ENCODE data around the gene CCDC63. TPM values are rescaled to one million over a fixed set of nuclear protein-coding genes. Genes with fewer than 3 reads are reported as not detected.

The CCDC63 gene
- not detected for polyA plus RNA-seq

DNA sequence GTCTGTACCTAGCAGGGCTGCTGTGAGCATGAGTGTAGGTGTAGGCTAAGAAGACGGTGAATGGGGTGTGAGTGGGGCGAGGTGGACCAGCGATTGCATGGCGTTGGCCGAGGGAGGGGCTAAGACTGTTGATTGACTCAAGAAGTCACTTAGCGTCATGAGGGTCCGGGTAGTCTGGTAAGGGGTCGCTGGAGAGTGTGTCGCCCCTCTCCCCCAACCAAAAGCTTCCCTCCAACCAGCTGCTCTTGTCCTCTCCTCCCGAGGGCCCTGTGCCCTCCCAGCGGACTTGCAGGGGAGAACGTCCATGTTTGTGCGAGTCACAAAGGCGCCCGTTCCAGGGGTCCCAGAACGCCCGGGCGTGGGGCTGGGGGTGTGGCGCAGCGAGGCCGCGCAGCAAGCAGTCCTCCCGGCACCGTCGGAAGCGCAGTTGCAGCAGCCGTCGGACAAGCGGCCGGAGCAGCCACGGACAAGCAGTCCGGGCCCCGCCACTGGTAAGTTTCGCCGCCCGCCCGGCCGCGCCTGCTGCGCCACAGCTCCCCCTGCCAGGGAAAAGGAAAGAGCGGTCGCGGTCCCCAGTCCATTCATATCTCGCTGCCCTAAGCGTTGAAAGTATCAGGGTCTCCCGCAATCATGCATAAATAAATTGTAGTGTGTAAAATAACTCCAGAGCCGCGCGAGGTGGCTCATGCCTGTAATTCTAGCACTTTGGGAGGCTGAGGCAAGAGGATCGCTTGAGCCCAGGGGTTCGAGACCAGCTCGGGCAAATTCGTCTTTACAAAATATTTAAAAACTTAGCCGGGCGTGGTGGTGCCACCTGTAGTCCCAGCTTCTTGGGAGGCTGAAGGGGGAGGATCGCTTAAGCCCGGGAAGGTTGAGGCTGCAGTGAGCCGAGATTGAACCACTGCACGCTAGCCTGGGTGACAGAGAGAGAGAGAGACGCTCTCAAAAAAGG, at the start of gene CCDC63:
Gene CCDC63 (plus strand): TSS at position 373 of the 952 bp plus-strand sequence. CDS start 5,968 bp downstream, outside the sequence.
- Mint-ChIP-seq H3K9me3 (no peaks in the 10 kb centered on the region), H3K27me3 (peaks cover 12% of the 10 kb centered on the region), H3K36me3 (no peaks in the 10 kb centered on the region), H3K4me3 (peak within 1 kb of the TSS; percentile 70 to 92 (median 86)), H3K27ac (peak within 1 kb of the TSS in 1 of 3 donors; percentile 39), H3K4me1 (peaks cover 0 to 3% (median 3%) of the 10 kb centered on the region in 3 donors)

GRCh38 chr12:110798461-110798860, 48.3 kb upstream of the CCDC63 start:
- Mint-ChIP-seq H3K36me3 (peaks cover 10% of the 10 kb centered on the region), H3K27me3 (no peaks in the 10 kb centered on the region), H3K9me3 (peaks cover 0 to 12% (median 4%) of the 10 kb centered on the region in 3 donors), H3K4me3 (peak overlapping the region in 1 of 4 donors; percentile 60), H3K27ac (no peak overlapping the region), H3K4me1 (peaks cover 0 to 2% (median 0%) of the 10 kb centered on the region in 3 donors)

- no peak overlapping the region for H3K4me3 Mint-ChIP-seq
Observed at GRCh38 chr12:110802489-110802888, 44.3 kb upstream of the CCDC63 start.

DNA sequence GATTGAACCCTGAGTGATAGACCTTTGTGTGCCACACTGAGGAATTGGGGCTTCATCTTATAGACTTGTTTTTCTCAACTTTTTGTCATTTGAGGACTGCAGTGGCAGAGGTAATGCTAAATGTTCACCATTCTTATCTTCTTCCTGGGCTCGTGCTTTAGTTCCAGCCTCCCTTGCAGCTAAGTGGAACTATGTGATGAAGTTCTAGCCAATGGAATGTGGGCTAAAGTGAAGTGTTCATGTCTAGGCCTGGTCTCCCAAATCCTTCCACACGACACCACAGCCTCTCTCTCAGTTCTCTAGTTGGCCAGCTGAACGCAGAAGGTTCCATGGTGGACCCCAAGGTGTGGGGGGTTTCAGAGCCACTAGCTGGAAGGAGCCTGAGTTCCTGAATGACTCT, 42.4 kb upstream of the CCDC63 start:
- H3K27ac Mint-ChIP-seq = no peak overlapping the region
- H3K27me3 Mint-ChIP-seq = no peaks in the 10 kb centered on the region
- peaks cover 10% of the 10 kb centered on the region for H3K36me3 Mint-ChIP-seq
- peaks cover 4 to 21% (median 5%) of the 10 kb centered on the region in 3 donors for H3K9me3 Mint-ChIP-seq
- peaks cover 0 to 4% (median 0%) of the 10 kb centered on the region in 3 donors for H3K4me1 Mint-ChIP-seq
- H3K4me3 Mint-ChIP-seq = no peak overlapping the region

More at GRCh38 chr12:110802489-110802888, 44.3 kb upstream of the CCDC63 start:
- Mint-ChIP-seq H3K27me3 (no peaks in the 10 kb centered on the region), H3K27ac (no peak overlapping the region), H3K36me3 (peaks cover 10% of the 10 kb centered on the region), H3K4me1 (peaks cover 0 to 2% (median 0%) of the 10 kb centered on the region in 3 donors), H3K9me3 (peaks cover 4 to 21% (median 5%) of the 10 kb centered on the region in 3 donors)

GRCh38 chr12:110807640-110808039, 39.1 kb upstream of the CCDC63 start:
- H3K27me3 Mint-ChIP-seq = peaks cover 2% of the 10 kb centered on the region
- no peak overlapping the region for H3K27ac Mint-ChIP-seq
- peaks cover 6% of the 10 kb centered on the region for H3K36me3 Mint-ChIP-seq
- H3K4me1 Mint-ChIP-seq = peaks cover 0 to 7% (median 0%) of the 10 kb centered on the region in 3 donors
- H3K4me3 Mint-ChIP-seq = no peak overlapping the region
- peaks cover 0 to 11% (median 5%) of the 10 kb centered on the region in 3 donors for H3K9me3 Mint-ChIP-seq

GRCh38 chr12:110809149-110809548, 37.6 kb upstream of the CCDC63 start:
- Mint-ChIP-seq H3K36me3 (peaks cover 3% of the 10 kb centered on the region), H3K9me3 (peaks cover 0 to 5% (median 1%) of the 10 kb centered on the region in 3 donors), H3K4me3 (no peak overlapping the region), H3K27ac (no peak overlapping the region), H3K27me3 (peaks cover 8% of the 10 kb centered on the region), H3K4me1 (peaks cover 0 to 5% (median 0%) of the 10 kb centered on the region in 3 donors)

- Mint-ChIP-seq H3K27me3 (peaks cover 10% of the 10 kb centered on the region), H3K4me1 (peaks cover 0 to 5% (median 0%) of the 10 kb centered on the region in 3 donors), H3K27ac (no peak overlapping the region), H3K4me3 (no peak overlapping the region), H3K36me3 (no peaks in the 10 kb centered on the region), H3K9me3 (no peaks in the 10 kb centered on the region)
Observed at GRCh38 chr12:110811972-110812371, 34.8 kb upstream of the CCDC63 start.

GRCh38 chr12:110813285-110813684, 33.5 kb upstream of the CCDC63 start:
- peaks cover 0 to 5% (median 0%) of the 10 kb centered on the region in 3 donors for H3K4me1 Mint-ChIP-seq
- peak overlapping the region in 1 of 3 donors; percentile 50 for H3K27ac Mint-ChIP-seq
- no peaks in the 10 kb centered on the region for H3K9me3 Mint-ChIP-seq
- H3K27me3 Mint-ChIP-seq = peaks cover 10% of the 10 kb centered on the region
- no peaks in the 10 kb centered on the region for H3K36me3 Mint-ChIP-seq
- H3K4me3 Mint-ChIP-seq = no peak overlapping the region

DNA sequence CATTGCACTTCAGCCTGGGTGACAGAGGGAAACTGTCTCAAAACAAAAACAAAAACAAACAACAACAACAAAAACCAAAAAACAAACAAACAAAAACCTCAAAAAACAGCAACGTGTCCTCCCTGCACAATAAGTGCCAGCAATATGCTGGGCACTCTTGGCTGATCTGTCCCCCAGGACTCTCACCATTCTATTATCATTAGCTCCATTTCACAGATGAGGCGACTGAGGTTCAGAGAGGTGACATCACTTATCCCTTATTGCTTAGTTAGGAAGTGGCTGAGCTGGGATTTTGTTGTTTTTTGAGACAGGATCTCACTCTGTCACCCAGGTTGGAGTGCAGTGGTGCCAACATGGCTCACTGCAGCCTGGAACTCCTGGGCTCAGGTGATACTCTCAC, 33.0 kb upstream of the CCDC63 start:
- Mint-ChIP-seq H3K4me3 (no peak overlapping the region), H3K9me3 (no peaks in the 10 kb centered on the region), H3K27me3 (peaks cover 10% of the 10 kb centered on the region), H3K36me3 (no peaks in the 10 kb centered on the region), H3K27ac (no peak overlapping the region), H3K4me1 (peaks cover 0 to 5% (median 0%) of the 10 kb centered on the region in 3 donors)

DNA sequence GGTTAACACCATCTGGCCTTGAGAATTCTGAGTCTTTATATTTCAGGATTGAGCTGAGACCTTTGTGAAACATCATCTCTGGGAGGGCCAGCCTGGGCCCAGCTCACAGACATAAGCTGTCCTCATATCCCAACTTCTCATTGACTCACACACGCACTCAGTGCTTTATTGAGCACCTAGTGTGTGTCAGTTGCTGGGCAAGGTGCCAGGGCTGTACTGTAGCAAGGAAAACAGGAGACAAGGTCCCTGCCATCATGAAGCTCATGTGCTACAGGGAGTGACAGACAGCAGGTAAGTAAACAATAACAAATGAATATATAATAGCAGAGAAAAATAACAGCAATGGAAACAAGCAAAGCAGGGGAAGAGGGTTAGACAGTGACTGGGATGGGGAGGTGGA, 30.5 kb upstream of the CCDC63 start:
- Mint-ChIP-seq H3K4me1 (no peaks in the 10 kb centered on the region), H3K4me3 (no peak overlapping the region)

DNA sequence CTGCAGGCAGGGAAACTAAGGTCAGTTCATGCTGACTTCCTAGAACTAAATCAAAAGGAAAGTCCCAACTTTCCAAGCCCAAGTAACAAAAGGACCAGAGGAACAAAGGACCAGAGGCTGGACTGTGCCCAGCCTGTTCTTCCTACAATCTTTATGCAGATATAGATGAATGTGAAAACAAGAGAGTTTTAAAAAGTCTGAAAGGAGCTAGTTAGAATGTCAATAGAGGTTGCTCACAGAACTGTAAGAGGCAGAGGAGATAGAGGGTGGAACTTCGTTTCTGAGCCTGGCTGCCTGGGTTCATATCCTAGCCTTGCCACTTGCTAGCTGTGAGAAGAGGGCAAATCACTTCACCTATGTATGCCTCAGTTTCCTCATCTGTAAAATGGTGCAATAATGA, 30.0 kb upstream of the CCDC63 start:
- H3K4me1 Mint-ChIP-seq = peaks cover 0 to 1% (median 0%) of the 10 kb centered on the region in 3 donors
- H3K4me3 Mint-ChIP-seq = no peak overlapping the region
- H3K9me3 Mint-ChIP-seq = no peaks in the 10 kb centered on the region
- H3K27ac Mint-ChIP-seq = peak overlapping the region in 2 of 3 donors; percentile 21 to 49
- peaks cover 8% of the 10 kb centered on the region for H3K27me3 Mint-ChIP-seq
- H3K36me3 Mint-ChIP-seq = peaks cover 3% of the 10 kb centered on the region

More for the DNA sequence above, 30.5 kb upstream of the CCDC63 start:
- Mint-ChIP-seq H3K27ac (peak overlapping the region in 1 of 3 donors; percentile 21), H3K27me3 (peaks cover 10% of the 10 kb centered on the region), H3K36me3 (peaks cover 3% of the 10 kb centered on the region), H3K9me3 (no peaks in the 10 kb centered on the region)

DNA sequence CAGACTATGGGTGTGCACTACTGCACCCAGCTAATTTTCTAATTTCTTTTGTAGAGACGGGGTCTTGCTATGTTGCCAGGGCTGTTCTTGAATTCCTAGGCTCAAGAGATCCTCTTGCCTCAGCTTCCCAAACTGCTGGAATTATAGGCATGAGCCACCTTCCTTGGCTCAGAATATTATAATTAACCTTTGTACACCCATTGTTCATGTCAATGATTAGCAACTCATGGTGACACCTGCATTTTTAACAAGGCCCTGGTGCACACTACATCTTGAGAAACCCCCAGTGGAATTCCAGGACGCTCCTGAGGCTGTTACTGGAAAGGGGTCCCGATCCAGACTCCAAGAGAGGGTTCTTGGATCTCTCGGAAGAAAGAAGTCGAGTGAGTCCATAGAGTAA, 28.3 kb upstream of the CCDC63 start:
- Mint-ChIP-seq H3K36me3 (peaks cover 3% of the 10 kb centered on the region), H3K4me3 (peak overlapping the region in 1 of 4 donors; percentile 25), H3K27ac (no peak overlapping the region), H3K4me1 (peaks cover 0 to 1% (median 0%) of the 10 kb centered on the region in 3 donors), H3K9me3 (no peaks in the 10 kb centered on the region), H3K27me3 (peaks cover 2% of the 10 kb centered on the region)

GRCh38 chr12:110819150-110819549, 27.6 kb upstream of the CCDC63 start:
- Mint-ChIP-seq H3K4me3 (no peak overlapping the region), H3K36me3 (peaks cover 3% of the 10 kb centered on the region), H3K9me3 (no peaks in the 10 kb centered on the region), H3K27ac (no peak overlapping the region), H3K27me3 (peaks cover 2% of the 10 kb centered on the region), H3K4me1 (peaks cover 0 to 1% (median 0%) of the 10 kb centered on the region in 3 donors)

- H3K27ac Mint-ChIP-seq = peak overlapping the region in 1 of 3 donors; percentile 26
- H3K9me3 Mint-ChIP-seq = no peaks in the 10 kb centered on the region
- peaks cover 0 to 1% (median 0%) of the 10 kb centered on the region in 3 donors for H3K4me1 Mint-ChIP-seq
- H3K36me3 Mint-ChIP-seq = peaks cover 3% of the 10 kb centered on the region
- H3K4me3 Mint-ChIP-seq = no peak overlapping the region
- peaks cover 2% of the 10 kb centered on the region for H3K27me3 Mint-ChIP-seq
Observed at GRCh38 chr12:110819646-110820045, 27.1 kb upstream of the CCDC63 start.

GRCh38 chr12:110821917-110822316, 24.9 kb upstream of the CCDC63 start:
- Mint-ChIP-seq H3K9me3 (peaks cover 0 to 3% (median 0%) of the 10 kb centered on the region in 3 donors), H3K27me3 (peaks cover 4% of the 10 kb centered on the region), H3K36me3 (peaks cover 3% of the 10 kb centered on the region), H3K27ac (no peak overlapping the region), H3K4me3 (no peak overlapping the region), H3K4me1 (peaks cover 5 to 9% (median 5%) of the 10 kb centered on the region in 3 donors)
